ENCODE measurements around the gene BIRC2. TPM values are rescaled to one million over a fixed set of nuclear protein-coding genes. Genes with fewer than 3 reads are reported as not detected.
A peak's percentile ranks its signal among the peaks of the same experiment; 100 is the strongest.

The BIRC2 gene
- total and polyA plus RNA-seq, 9 of the 15 experiments (the other 6 are each of a cell fraction or from before 2014, with no cell fraction given) = 14.3 to 45.9 (median 20.7) TPM

DNA sequence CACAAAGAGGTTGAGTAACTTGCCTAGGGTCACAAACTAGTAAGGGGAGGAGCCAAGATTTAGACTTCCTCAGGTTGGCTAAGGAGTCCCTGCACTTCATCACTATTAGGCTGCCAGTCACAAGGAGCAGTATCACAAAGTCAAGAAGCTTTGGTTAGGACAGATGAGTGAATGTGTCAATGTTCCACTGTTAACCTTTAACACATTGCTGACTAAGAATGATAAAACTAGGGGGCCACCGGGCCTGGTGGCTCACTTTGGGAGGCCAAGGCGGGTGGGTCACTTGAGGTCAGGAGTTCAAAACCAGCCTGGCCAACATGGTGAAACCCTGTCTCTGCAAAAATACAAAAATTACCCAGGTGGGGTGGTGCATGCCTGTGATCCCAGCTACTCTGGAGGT lies 73.5 kb downstream of the BIRC2 start:
- Histone ChIP-seq H3K4me2 (ENCODE audit: insufficient read depth, low read length) (no peak overlapping the region), H3K4me1 (replicated peaks in 1 of 2; ENCODE audit: control insufficient read depth in 2 of 2, insufficient read depth in 2 of 2, low read length in 2 of 2) (peaks cover 0 to 2% of the 10 kb centered on the region in 2 experiments; a peak in 1 of 5 replicates), H3K9me1 (ENCODE audit: control insufficient read depth, insufficient read depth, low read length) (no peaks in the 10 kb centered on the region), H3K79me2 (ENCODE audit: control insufficient read depth, insufficient read depth, low read length) (peaks cover 38% of the 10 kb centered on the region), H3K36me3 (ENCODE audit: control insufficient read depth, insufficient read depth, low read length) (peaks cover 3% of the 10 kb centered on the region; the same call in 2 of the 3 replicates), H3K4me3 (no peak overlapping the region), H3K27me3 (ENCODE audit: control insufficient read depth in 2 of 2, insufficient read depth in 2 of 2, low read length in 2 of 2) (no peaks in the 10 kb centered on the region), H3K9ac (ENCODE audit: insufficient read depth in 1 of 2, low read depth in 2 of 2, low read length in 2 of 2) (no peak overlapping the region), H4K20me1 (replicated peaks; ENCODE audit: control insufficient read depth, insufficient read depth, low read length) (no peaks in the 10 kb centered on the region), H3K9me3 (replicated peaks; ENCODE audit: control insufficient read depth, insufficient read depth, low read depth, low read length) (no peaks in the 10 kb centered on the region), H2AFZ (ENCODE audit: low read depth, low read length) (no peak overlapping the region), H3K27ac (ENCODE audit: extremely low read depth, low read depth, low read length) (no peak overlapping the region)
- TF ChIP-seq CBFA2T3 (IDR thresholded peaks at IDR 0.05) = peak; percentile 35; the same call in 1 of the 2 replicates
- no peak for TF ChIP-seq CEBPB (tag; IDR thresholded peaks at IDR 0.05)
- TF ChIP-seq, protein P1, sequence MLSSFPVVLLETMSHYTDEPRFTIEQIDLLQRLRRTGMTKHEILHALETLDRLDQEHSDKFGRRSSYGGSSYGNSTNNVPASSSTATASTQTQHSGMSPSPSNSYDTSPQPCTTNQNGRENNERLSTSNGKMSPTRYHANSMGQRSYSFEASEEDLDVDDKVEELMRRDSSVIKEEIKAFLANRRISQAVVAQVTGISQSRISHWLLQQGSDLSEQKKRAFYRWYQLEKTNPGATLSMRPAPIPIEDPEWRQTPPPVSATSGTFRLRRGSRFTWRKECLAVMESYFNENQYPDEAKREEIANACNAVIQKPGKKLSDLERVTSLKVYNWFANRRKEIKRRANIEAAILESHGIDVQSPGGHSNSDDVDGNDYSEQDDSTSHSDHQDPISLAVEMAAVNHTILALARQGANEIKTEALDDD (IDR thresholded peaks at IDR 0.05) = peak; percentile 25; the same call in 1 of the 2 replicates
- TF ChIP-seq HDAC2 (IDR thresholded peaks at IDR 0.05) = no peak
- TF ChIP-seq, protein P2, sequence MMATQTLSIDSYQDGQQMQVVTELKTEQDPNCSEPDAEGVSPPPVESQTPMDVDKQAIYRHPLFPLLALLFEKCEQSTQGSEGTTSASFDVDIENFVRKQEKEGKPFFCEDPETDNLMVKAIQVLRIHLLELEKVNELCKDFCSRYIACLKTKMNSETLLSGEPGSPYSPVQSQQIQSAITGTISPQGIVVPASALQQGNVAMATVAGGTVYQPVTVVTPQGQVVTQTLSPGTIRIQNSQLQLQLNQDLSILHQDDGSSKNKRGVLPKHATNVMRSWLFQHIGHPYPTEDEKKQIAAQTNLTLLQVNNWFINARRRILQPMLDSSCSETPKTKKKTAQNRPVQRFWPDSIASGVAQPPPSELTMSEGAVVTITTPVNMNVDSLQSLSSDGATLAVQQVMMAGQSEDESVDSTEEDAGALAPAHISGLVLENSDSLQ (IDR thresholded peaks at IDR 0.05) = peak; percentile 36; the same call in 1 of the 2 replicates
- TF ChIP-seq, protein P3, sequence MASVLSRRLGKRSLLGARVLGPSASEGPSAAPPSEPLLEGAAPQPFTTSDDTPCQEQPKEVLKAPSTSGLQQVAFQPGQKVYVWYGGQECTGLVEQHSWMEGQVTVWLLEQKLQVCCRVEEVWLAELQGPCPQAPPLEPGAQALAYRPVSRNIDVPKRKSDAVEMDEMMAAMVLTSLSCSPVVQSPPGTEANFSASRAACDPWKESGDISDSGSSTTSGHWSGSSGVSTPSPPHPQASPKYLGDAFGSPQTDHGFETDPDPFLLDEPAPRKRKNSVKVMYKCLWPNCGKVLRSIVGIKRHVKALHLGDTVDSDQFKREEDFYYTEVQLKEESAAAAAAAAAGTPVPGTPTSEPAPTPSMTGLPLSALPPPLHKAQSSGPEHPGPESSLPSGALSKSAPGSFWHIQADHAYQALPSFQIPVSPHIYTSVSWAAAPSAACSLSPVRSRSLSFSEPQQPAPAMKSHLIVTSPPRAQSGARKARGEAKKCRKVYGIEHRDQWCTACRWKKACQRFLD (CRISPR knock-in tag; IDR thresholded peaks at IDR 0.05) = no peak
- WGBS (ENCODE audit: insufficient coverage, low coverage, missing lambda C conversion rate) = 15% methylated on average over 2 of the region's 2 CpGs
- intact Hi-C loops (cut with micrococcal nuclease) (no loop called here), in situ Hi-C loops (cut with MboI) (no loop called here)
- FAIRE-seq (no peak), ATAC-seq (peak; percentile 44), DNase-seq (ENCODE audit: extremely low read depth in 1 of 4, low spot score in 3 of 4) (peak in 1 of 4 experiments; percentile 18)
- CTCF ChIA-PET (ENCODE audit: low intra/inter-chr PET ratio) = no interaction called here
- no TSS peak for BruUV-seq (replicated peaks)
- POLR2A ChIA-PET = interaction anchor here (0.5 to 1.6 kb wide), 4 partner anchors 10 to 1557 kb away, joined by 3 to 5 read pairs (median 4); no protein-coding TSS in a partner anchor

Measured in K562 (cell line).